Measurements from ENCODE around the gene TPRKB. TPM values are rescaled to one million over a fixed set of nuclear protein-coding genes. Genes with fewer than 3 reads are reported as not detected.
"Not testable (repeated sequence)": the region's sequence is repeated elsewhere in the genome, so short reads cannot be mapped to it uniquely, and the experiment has no call there.

TPRKB gene
- total RNA-seq, 2 donors from 2014 or later = 18.9 to 26.5 TPM

GRCh38 chr2:73736378-73736777, 767 bp downstream of the TPRKB start:
- Histone ChIP-seq H3K36me3 (no peaks in the 10 kb centered on the region), H3K4me1 (ENCODE audit: control insufficient read depth in 1 of 2, low read depth in 2 of 2) (peaks cover 6 to 10% of the 10 kb centered on the region in 2 donors), H3K27me3 (replicated peaks; ENCODE audit: insufficient read depth) (no peaks in the 10 kb centered on the region), H3K4me3 (peak overlapping the region; percentile 72), H3K27ac (peak overlapping the region in 1 of 2 donors; percentile 71), H3K9me3 (no peaks in the 10 kb centered on the region)
- TF ChIP-seq CTCF (IDR thresholded peaks at IDR 0.05) = no peak
- ATAC-seq (ENCODE audit: insufficient number of reproducible peaks, low FRiP score, low read depth) (no peak), DNase-seq (ENCODE audit: low spot score) (no peak)

- H3K4me3 ChIP-seq = no peak overlapping the region
- no peaks in the 10 kb centered on the region for H3K9me3 ChIP-seq
- no peak for DNase-seq (ENCODE audit: low spot score)
- H3K4me1 ChIP-seq (ENCODE audit: control insufficient read depth in 1 of 2, low read depth in 2 of 2) = peaks cover under 1% of the 10 kb centered on the region in 2 donors
- TF ChIP-seq CTCF (IDR thresholded peaks at IDR 0.05) = no peak
- peaks cover 18% of the 10 kb centered on the region for H3K36me3 ChIP-seq
- ATAC-seq (ENCODE audit: insufficient number of reproducible peaks, low FRiP score, low read depth) = no peak
- H3K27ac ChIP-seq = no peak overlapping the region
- no peaks in the 10 kb centered on the region for H3K27me3 ChIP-seq (replicated peaks; ENCODE audit: insufficient read depth)
Observed at GRCh38 chr2:73730810-73731209, 6.3 kb downstream of the TPRKB start.

GRCh38 chr2:73728711-73729110, 8.4 kb downstream of the TPRKB start:
- no peak overlapping the region for H3K27ac ChIP-seq
- ATAC-seq (ENCODE audit: insufficient number of reproducible peaks, low FRiP score, low read depth) (no peak), DNase-seq (ENCODE audit: low spot score) (no peak)
- no peak for TF ChIP-seq CTCF (IDR thresholded peaks at IDR 0.05)
- H3K27me3 ChIP-seq (replicated peaks; ENCODE audit: insufficient read depth) = no peaks in the 10 kb centered on the region
- H3K36me3 ChIP-seq = peaks cover 18% of the 10 kb centered on the region
- H3K4me3 ChIP-seq = no peak overlapping the region
- H3K4me1 ChIP-seq (ENCODE audit: control insufficient read depth in 1 of 2, low read depth in 2 of 2) = no peaks in the 10 kb centered on the region
- no peaks in the 10 kb centered on the region for H3K9me3 ChIP-seq

- H3K4me3 ChIP-seq = no peak overlapping the region
- H3K4me1 ChIP-seq (ENCODE audit: control insufficient read depth in 1 of 2, low read depth in 2 of 2) = no peaks in the 10 kb centered on the region
- no peak for ATAC-seq (ENCODE audit: insufficient number of reproducible peaks, low FRiP score, low read depth)
- no peak overlapping the region for H3K27ac ChIP-seq
- no peaks in the 10 kb centered on the region for H3K9me3 ChIP-seq
- H3K27me3 ChIP-seq (replicated peaks; ENCODE audit: insufficient read depth) = no peaks in the 10 kb centered on the region
- DNase-seq (ENCODE audit: low spot score) = no peak
- no peak for TF ChIP-seq CTCF (IDR thresholded peaks at IDR 0.05)
- H3K36me3 ChIP-seq = peaks cover 18% of the 10 kb centered on the region
Observed at GRCh38 chr2:73728043-73728442, 9.1 kb downstream of the TPRKB start.

- H3K27me3 ChIP-seq (replicated peaks; ENCODE audit: insufficient read depth); H3K4me3 ChIP-seq; DNase-seq (ENCODE audit: low spot score); ATAC-seq (ENCODE audit: insufficient number of reproducible peaks, low FRiP score, low read depth); H3K27ac ChIP-seq; H3K4me1 ChIP-seq (ENCODE audit: control insufficient read depth in 1 of 2, low read depth in 2 of 2); H3K9me3 ChIP-seq: not testable (repeated sequence)
- H3K36me3 ChIP-seq = peaks cover 18% of the 10 kb centered on the region
Observed at GRCh38 chr2:73726657-73727056, 10.5 kb downstream of the TPRKB start.

Data from thoracic aorta (tissue), 2 donors.